Measurements from ENCODE around the gene SORCS2. TPM values are rescaled to one million over a fixed set of nuclear protein-coding genes. Genes with fewer than 3 reads are reported as not detected.

SORCS2 gene
- total and polyA plus RNA-seq, 12 donors, result 0.25 to 5.4 (median 2.2) TPM

DNA sequence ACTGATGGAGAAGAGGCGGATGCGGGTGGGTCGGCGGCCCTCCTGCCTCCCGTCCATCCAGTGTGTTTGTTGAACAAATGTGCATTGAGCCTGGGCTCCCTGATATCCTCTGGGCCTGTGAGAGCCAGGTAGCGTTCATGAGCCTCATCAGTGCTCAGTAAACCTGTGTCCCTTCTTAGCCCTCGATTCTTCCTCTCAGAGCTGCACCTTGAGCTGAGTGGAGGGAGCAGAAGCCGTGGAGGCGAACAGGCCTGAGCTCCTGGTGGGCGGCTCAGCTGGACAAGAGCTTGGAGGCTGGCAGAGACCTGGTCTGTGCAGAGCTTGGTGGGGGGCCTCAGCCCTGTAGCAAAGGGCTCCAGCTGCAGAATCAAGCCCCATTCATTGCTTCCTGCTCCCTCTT, 112.1 kb downstream of the SORCS2 start:
- no peaks in the 10 kb centered on the region for H3K9me3 ChIP-seq
- ATAC-seq, result no peak
- 87 to 94% methylated on average over 10 of the region's 10 CpGs for WGBS, 2 donors
- TF ChIP-seq, protein P1, sequence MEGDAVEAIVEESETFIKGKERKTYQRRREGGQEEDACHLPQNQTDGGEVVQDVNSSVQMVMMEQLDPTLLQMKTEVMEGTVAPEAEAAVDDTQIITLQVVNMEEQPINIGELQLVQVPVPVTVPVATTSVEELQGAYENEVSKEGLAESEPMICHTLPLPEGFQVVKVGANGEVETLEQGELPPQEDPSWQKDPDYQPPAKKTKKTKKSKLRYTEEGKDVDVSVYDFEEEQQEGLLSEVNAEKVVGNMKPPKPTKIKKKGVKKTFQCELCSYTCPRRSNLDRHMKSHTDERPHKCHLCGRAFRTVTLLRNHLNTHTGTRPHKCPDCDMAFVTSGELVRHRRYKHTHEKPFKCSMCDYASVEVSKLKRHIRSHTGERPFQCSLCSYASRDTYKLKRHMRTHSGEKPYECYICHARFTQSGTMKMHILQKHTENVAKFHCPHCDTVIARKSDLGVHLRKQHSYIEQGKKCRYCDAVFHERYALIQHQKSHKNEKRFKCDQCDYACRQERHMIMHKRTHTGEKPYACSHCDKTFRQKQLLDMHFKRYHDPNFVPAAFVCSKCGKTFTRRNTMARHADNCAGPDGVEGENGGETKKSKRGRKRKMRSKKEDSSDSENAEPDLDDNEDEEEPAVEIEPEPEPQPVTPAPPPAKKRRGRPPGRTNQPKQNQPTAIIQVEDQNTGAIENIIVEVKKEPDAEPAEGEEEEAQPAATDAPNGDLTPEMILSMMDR (IDR thresholded peaks at IDR 0.05), result no peak
- H3K4me3 ChIP-seq, result no peak overlapping the region
- no peak for DNase-seq
- peaks cover 0 to 12% (median 5%) of the 10 kb centered on the region in 7 donors for H3K27me3 ChIP-seq
- H3K27ac ChIP-seq, result no peak overlapping the region
- H3K36me3 ChIP-seq, result no peaks in the 10 kb centered on the region
- intact Hi-C loops (cut with DNase I), result loop anchor here in 2 of 10 donors (10.0 kb wide), 1 partner anchor 410 kb away; no protein-coding TSS in a partner anchor
- peaks cover 0 to 22% (median 11%) of the 10 kb centered on the region in 9 donors for H3K4me1 ChIP-seq

DNA sequence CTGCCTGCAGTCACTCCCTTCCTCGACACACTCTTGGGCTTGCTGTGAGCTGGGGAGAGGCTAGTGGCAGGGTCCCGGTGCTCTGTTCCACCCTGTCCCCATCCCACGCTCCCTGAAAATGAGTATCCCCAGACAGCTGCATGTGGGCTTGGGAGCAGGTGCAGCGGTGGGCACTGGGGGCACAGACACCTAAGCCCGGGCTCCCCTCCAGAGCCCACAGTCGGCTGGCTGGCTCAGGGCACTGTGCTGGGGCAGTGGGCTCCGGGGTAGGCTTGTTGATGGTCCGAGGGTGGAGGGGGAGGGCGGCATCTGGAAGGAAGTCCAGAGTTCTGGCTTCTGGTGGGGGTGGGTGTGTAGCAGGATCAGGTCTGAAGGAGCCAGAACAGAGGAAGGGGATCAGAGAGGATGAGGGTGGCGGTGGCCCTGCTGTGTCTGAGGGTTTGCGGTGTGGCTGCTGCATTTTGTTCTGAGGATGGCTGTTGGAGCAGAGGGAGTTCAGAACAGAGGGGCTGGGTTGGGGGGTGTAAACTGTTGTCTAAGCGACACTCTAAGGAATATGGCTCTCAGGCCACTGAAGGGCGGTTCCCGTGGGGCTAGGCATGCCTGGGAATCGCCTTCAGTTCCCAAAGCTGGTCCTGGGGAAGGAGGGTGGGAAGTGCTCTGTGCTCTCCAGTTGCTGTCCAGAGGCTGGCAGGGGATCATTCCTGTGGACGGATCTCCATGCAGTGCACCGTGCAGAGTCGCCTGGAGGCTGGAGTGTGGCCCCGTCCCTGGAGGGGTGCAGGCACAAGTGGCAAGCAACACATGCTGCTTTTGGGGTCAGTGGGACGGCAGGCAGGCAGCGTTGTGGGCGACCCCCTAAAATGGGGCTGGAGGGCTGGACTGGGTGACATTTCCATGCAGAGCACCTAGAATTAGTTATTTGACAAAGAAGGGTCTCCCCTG, 114.0 kb downstream of the SORCS2 start:
- TF ChIP-seq, protein P1 (IDR thresholded peaks at IDR 0.05), result no peak
- ATAC-seq, result peak in 1 of 8 donors; percentile 7
- Histone ChIP-seq H3K27ac (no peak overlapping the region), H3K9me3 (no peaks in the 10 kb centered on the region), H3K27me3 (peaks cover 0 to 12% (median 0%) of the 10 kb centered on the region in 7 donors), H3K36me3 (no peaks in the 10 kb centered on the region), H3K4me3 (no peak overlapping the region), H3K4me1 (peaks cover 0 to 25% (median 11%) of the 10 kb centered on the region in 9 donors)
- intact Hi-C loops (cut with DNase I), result loop anchor here in 2 of 10 donors (10.0 kb wide), 1 partner anchor 409 kb away; no protein-coding TSS in a partner anchor
- 72 to 73% methylated on average over 22 of the region's 22 CpGs for WGBS, 2 donors
- DNase-seq, result no peak

DNA sequence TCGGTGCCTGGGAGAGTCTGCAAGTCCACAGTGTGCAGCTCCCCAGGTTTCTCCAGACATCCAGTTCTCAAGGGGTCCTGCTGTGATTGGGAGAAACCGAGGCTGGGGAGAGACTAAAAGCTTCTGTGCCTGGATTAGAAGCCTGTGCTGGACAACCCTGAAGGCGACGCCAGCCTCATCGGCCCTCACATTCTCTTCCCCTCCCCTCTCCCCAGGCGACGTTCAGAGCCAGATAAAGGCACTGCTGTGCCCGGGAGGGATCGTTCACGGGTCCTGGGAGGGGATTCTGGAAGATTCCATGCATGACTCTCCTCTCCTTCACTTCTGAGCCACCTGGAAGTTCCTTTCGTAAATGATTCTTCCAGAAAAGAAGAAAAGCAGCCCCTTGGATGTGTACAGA, 114.6 kb downstream of the SORCS2 start:
- Histone ChIP-seq H3K4me3 (no peak overlapping the region), H3K27me3 (peaks cover 0 to 12% (median 0%) of the 10 kb centered on the region in 7 donors), H3K36me3 (no peaks in the 10 kb centered on the region), H3K9me3 (no peaks in the 10 kb centered on the region), H3K4me1 (peaks cover 0 to 25% (median 11%) of the 10 kb centered on the region in 9 donors), H3K27ac (no peak overlapping the region)
- WGBS, 2 donors, result 34 to 39% methylated on average over 9 to 11 of the region's 11 CpGs
- intact Hi-C loops (cut with DNase I), result loop anchor here in 2 of 10 donors (10.0 kb wide), 1 partner anchor 408 kb away; no protein-coding TSS in a partner anchor
- TF ChIP-seq, protein P1 (IDR thresholded peaks at IDR 0.05), result no peak
- DNase-seq, result no peak
- peak in 1 of 8 donors; percentile 36 for ATAC-seq

DNA sequence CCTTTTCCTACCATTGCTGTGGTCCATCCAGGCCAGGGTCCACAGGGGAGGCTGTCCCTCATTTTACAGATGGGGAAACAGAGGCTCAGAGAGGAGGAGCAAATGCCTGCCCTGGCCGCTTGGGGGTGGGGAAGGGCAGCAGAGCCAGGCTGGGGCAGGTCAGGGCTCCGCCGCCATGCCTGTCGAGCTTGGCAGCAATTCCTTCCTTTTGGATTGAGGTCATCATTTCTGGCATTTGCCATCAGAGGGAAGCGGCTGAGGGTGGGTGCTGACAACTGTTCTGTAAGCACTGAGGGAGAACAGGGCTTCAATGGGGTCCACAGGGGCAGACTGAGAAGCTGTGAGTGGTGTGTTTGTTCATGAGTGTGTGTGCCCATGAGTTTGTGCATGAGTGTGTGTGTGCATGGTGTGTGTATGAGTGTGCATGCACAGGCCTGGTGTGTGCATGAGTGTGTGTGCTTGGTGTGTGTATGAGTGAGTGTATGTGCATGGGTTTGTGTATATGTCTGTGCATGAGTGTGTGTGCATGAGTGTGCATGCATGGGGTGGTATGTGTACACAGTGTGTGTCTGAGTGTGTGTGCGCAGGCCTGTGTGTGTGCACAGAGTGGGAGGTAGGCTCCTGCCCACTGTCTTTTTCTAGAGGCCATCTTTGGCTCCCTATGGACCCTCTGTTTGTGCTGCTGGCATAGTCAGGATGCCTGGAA, 115.2 kb downstream of the SORCS2 start:
- intact Hi-C loops (cut with DNase I), result loop anchor here in 2 of 10 donors (10.0 kb wide), 1 partner anchor 407 kb away; no protein-coding TSS in a partner anchor
- Histone ChIP-seq H3K36me3 (no peaks in the 10 kb centered on the region), H3K4me1 (peaks cover 0 to 25% (median 11%) of the 10 kb centered on the region in 9 donors), H3K9me3 (no peaks in the 10 kb centered on the region), H3K27ac (no peak overlapping the region), H3K27me3 (peaks cover 0 to 12% (median 0%) of the 10 kb centered on the region in 7 donors), H3K4me3 (no peak overlapping the region)
- DNase-seq (peak in 1 of 2 donors; percentile 27), ATAC-seq (peak in 7 of 8 donors; percentile 62 to 85 (median 73))
- WGBS, 2 donors, result 30 to 45% methylated on average over 6 of the region's 6 CpGs
- TF ChIP-seq, protein P1 (IDR thresholded peaks at IDR 0.05), result peak in 4 of 9 donors; percentile 8 to 48 (median 36)
